Activated CD4-positive, CD25-positive, alpha-beta regulatory T cell treated with anti-CD3 and anti-CD28 coated beads, Interleukin-2, amount 50 U/mL, for 24 hours (primary cell): ENCODE results near the gene CEP170B.
"Not testable (repeated sequence)": the region's sequence is repeated elsewhere in the genome, so short reads cannot be mapped to it uniquely, and the experiment has no call there.

Experiments used
- ATAC-seq, 2 donors: fragments of 150-1000 bp; cut with Tn5 transposase; one replicate each; pipeline ENCODE4 v1.10.0; 2021; ENCODE audit warnings: mild to moderate bottlenecking in 1 of 2, moderate library complexity in 1 of 2

The CEP170B gene

GRCh38 chr14:104933746-104934733, 69.0 kb downstream of the CEP170B start:
- no peak for ATAC-seq

GRCh38 chr14:104935026-104935650, 70.1 kb downstream of the CEP170B start:
- ATAC-seq = no peak

- ATAC-seq = no peak
Observed at GRCh38 chr14:104935955-104936354, 70.9 kb downstream of the CEP170B start.

GRCh38 chr14:104936361-104937155, 71.5 kb downstream of the CEP170B start:
- no peak for ATAC-seq

- no peak for ATAC-seq
Observed at GRCh38 chr14:104937161-104937560, 72.1 kb downstream of the CEP170B start.

GRCh38 chr14:104937694-104938365, 72.8 kb downstream of the CEP170B start:
- ATAC-seq = no peak

GRCh38 chr14:104938436-104938835, 73.4 kb downstream of the CEP170B start:
- ATAC-seq = no peak

GRCh38 chr14:104938960-104939359, 73.9 kb downstream of the CEP170B start:
- ATAC-seq = no peak

GRCh38 chr14:104939666-104940410, 74.8 kb downstream of the CEP170B start:
- ATAC-seq = no peak

- no peak for ATAC-seq
Observed at GRCh38 chr14:104940526-104941150, 75.6 kb downstream of the CEP170B start.

- ATAC-seq = no peak
Observed at GRCh38 chr14:104941508-104942365, 76.7 kb downstream of the CEP170B start.

GRCh38 chr14:104942586-104942985, 77.5 kb downstream of the CEP170B start:
- no peak for ATAC-seq

- ATAC-seq = not testable (repeated sequence)
Observed at GRCh38 chr14:104943216-104944015, 78.3 kb downstream of the CEP170B start.

- not testable (repeated sequence) for ATAC-seq
Observed at GRCh38 chr14:104944016-104944308, 78.9 kb downstream of the CEP170B start.

GRCh38 chr14:104944436-104945205, 79.6 kb downstream of the CEP170B start:
- ATAC-seq = not testable (repeated sequence)

- not testable (repeated sequence) for ATAC-seq
Observed at GRCh38 chr14:104945266-104945665, 80.2 kb downstream of the CEP170B start.
